Measurements from ENCODE around the gene IL1RL2.

IL1RL2 gene

DNA sequence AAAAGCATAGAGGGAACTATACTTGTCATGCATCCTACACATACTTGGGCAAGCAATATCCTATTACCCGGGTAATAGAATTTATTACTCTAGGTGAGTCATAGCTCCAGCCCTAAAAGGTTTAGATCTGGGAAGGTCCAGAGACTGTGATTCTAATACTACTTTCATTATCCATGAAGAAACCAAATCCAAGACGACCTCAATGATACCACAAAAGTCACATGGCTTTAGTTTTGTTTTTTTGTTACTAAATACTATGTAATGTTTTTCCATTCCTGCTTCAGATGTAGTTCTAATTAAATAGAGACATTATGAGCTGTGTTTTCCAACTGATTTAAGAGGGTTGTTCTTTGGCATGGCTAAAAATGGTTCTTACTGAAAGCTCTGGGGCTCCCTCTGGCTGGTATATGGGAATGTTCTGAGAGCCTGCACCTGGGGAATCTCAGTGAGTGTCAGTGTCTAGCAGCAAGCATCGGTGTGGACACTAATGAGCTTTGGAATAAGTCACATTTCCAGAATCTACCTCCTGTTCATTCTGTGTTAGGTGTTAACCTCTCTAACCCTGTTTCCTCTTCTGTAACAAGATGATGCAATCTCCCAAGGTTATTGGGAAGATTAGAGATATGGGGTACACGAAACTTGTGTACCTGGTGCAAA lies 20.5 kb upstream of the IL1RL2 start:
- no peak overlapping the region for H3K4me3 ChIP-seq (ENCODE audit: low read length)
- no peaks in the 10 kb centered on the region for H3K9me3 ChIP-seq (ENCODE audit: control insufficient read depth, low read length)
- peak; percentile 73 for DNase-seq (ENCODE audit: low read depth)
- H3K4me1 ChIP-seq (ENCODE audit: control insufficient read depth, insufficient read depth, low read length), result peaks cover 29% of the 10 kb centered on the region
- no peaks in the 10 kb centered on the region for H3K27me3 ChIP-seq (replicated peaks; ENCODE audit: control insufficient read depth, insufficient read depth, low read length)
- H3K36me3 ChIP-seq (ENCODE audit: control insufficient read depth, insufficient read depth, low read length, severe bottlenecking), result peaks cover 92% of the 10 kb centered on the region
- no peak overlapping the region for H3K9ac ChIP-seq (ENCODE audit: low read length)

GRCh38 chr2:102168026-102168771 lies 18.6 kb upstream of the IL1RL2 start:
- Histone ChIP-seq H3K9ac (ENCODE audit: low read length) (no peak overlapping the region), H3K4me3 (ENCODE audit: low read length) (no peak overlapping the region), H3K9me3 (ENCODE audit: control insufficient read depth, low read length) (no peaks in the 10 kb centered on the region), H3K27me3 (replicated peaks; ENCODE audit: control insufficient read depth, insufficient read depth, low read length) (no peaks in the 10 kb centered on the region), H3K4me1 (ENCODE audit: control insufficient read depth, insufficient read depth, low read length) (peaks cover 25% of the 10 kb centered on the region), H3K36me3 (ENCODE audit: control insufficient read depth, insufficient read depth, low read length, severe bottlenecking) (peaks cover 97% of the 10 kb centered on the region)
- no peak for DNase-seq (ENCODE audit: low read depth)

- Histone ChIP-seq H3K4me3 (ENCODE audit: low read length) (no peak overlapping the region), H3K9me3 (ENCODE audit: control insufficient read depth, low read length) (no peaks in the 10 kb centered on the region), H3K36me3 (ENCODE audit: control insufficient read depth, insufficient read depth, low read length, severe bottlenecking) (peaks cover 97% of the 10 kb centered on the region), H3K9ac (ENCODE audit: low read length) (no peak overlapping the region), H3K27me3 (replicated peaks; ENCODE audit: control insufficient read depth, insufficient read depth, low read length) (no peaks in the 10 kb centered on the region), H3K4me1 (ENCODE audit: control insufficient read depth, insufficient read depth, low read length) (no peaks in the 10 kb centered on the region)
- DNase-seq (ENCODE audit: low read depth), result no peak
Observed at GRCh38 chr2:102171946-102172345, 14.9 kb upstream of the IL1RL2 start.

DNA sequence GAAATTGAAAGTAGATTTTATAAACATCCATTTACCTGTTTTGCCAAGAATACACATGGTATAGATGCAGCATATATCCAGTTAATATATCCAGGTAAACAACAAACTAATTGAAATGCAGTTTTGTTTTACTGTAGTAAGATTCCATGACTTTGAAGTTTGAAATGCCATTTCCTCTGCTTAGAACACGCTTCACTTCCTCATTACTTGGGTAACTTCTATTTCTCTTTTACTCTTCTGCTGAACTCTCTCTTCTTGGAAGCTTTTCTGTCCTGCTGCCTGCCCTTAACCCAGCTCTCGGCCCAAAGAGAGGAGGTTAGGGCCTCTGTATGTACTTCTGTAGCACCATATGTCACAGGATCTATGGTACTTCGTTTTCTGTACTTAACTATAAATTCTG lies 14.1 kb upstream of the IL1RL2 start:
- H3K27me3 ChIP-seq (replicated peaks; ENCODE audit: control insufficient read depth, insufficient read depth, low read length), result no peaks in the 10 kb centered on the region
- H3K36me3 ChIP-seq (ENCODE audit: control insufficient read depth, insufficient read depth, low read length, severe bottlenecking), result peaks cover 100% of the 10 kb centered on the region
- H3K4me3 ChIP-seq (ENCODE audit: low read length), result no peak overlapping the region
- H3K4me1 ChIP-seq (ENCODE audit: control insufficient read depth, insufficient read depth, low read length), result no peaks in the 10 kb centered on the region
- H3K9ac ChIP-seq (ENCODE audit: low read length), result no peak overlapping the region
- no peak for DNase-seq (ENCODE audit: low read depth)
- no peaks in the 10 kb centered on the region for H3K9me3 ChIP-seq (ENCODE audit: control insufficient read depth, low read length)

DNA sequence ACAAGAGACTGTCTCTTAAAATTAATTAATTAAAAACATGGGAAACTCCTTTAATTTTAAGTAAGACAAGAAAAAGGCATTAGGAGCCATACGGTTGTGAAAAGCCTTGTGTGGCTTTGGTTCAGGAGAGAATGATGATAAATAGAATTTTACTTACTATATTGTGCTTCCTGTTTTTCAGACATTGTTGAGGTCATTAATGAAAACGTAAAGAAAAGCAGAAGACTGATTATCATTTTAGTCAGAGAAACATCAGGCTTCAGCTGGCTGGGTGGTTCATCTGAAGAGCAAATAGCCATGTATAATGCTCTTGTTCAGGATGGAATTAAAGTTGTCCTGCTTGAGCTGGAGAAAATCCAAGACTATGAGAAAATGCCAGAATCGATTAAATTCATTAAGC lies 10.7 kb upstream of the IL1RL2 start:
- no peaks in the 10 kb centered on the region for H3K27me3 ChIP-seq (replicated peaks; ENCODE audit: control insufficient read depth, insufficient read depth, low read length)
- no peak overlapping the region for H3K4me3 ChIP-seq (ENCODE audit: low read length)
- no peaks in the 10 kb centered on the region for H3K9me3 ChIP-seq (ENCODE audit: control insufficient read depth, low read length)
- peaks cover 16% of the 10 kb centered on the region for H3K4me1 ChIP-seq (ENCODE audit: control insufficient read depth, insufficient read depth, low read length)
- H3K9ac ChIP-seq (ENCODE audit: low read length), result no peak overlapping the region
- peaks cover 94% of the 10 kb centered on the region for H3K36me3 ChIP-seq (ENCODE audit: control insufficient read depth, insufficient read depth, low read length, severe bottlenecking)
- no peak for DNase-seq (ENCODE audit: low read depth)

DNA sequence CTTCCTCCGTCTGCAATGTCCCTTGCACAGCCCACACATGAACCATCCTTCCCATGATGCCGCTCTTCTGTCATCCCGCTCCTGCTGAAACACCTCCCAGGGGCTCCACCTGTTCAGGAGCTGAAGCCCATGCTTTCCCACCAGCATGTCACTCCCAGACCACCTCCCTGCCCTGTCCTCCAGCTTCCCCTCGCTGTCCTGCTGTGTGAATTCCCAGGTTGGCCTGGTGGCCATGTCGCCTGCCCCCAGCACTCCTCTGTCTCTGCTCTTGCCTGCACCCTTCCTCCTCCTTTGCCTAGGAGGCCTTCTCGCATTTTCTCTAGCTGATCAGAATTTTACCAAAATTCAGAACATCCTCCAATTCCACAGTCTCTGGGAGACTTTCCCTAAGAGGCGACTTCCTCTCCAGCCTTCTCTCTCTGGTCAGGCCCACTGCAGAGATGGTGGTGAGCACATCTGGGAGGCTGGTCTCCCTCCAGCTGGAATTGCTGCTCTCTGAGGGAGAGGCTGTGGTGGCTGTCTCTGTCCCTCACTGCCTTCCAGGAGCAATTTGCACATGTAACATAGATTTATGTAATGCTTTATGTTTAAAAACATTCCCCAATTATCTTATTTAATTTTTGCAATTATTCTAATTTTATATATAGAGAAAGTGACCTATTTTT lies 8.9 kb upstream of the IL1RL2 start:
- Histone ChIP-seq H3K9me3 (ENCODE audit: control insufficient read depth, low read length) (no peaks in the 10 kb centered on the region), H3K36me3 (ENCODE audit: control insufficient read depth, insufficient read depth, low read length, severe bottlenecking) (peaks cover 76% of the 10 kb centered on the region), H3K4me1 (ENCODE audit: control insufficient read depth, insufficient read depth, low read length) (peaks cover 27% of the 10 kb centered on the region), H3K4me3 (ENCODE audit: low read length) (no peak overlapping the region), H3K27me3 (replicated peaks; ENCODE audit: control insufficient read depth, insufficient read depth, low read length) (no peaks in the 10 kb centered on the region), H3K9ac (ENCODE audit: low read length) (no peak overlapping the region)
- DNase-seq (ENCODE audit: low read depth), result no peak

DNA sequence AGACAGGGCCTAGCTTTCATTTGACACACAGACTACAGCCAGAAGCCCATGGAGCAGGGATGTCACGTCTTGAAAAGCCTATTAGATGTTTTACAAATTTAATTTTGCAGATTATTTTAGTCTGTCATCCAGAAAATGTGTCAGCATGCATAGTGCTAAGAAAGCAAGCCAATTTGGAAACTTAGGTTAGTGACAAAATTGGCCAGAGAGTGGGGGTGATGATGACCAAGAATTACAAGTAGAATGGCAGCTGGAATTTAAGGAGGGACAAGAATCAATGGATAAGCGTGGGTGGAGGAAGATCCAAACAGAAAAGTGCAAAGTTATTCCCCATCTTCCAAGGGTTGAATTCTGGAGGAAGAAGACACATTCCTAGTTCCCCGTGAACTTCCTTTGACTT lies 7.8 kb upstream of the IL1RL2 start:
- peaks cover 27% of the 10 kb centered on the region for H3K4me1 ChIP-seq (ENCODE audit: control insufficient read depth, insufficient read depth, low read length)
- peak overlapping the region; percentile 0 for H3K9ac ChIP-seq (ENCODE audit: low read length)
- H3K36me3 ChIP-seq (ENCODE audit: control insufficient read depth, insufficient read depth, low read length, severe bottlenecking), result peaks cover 65% of the 10 kb centered on the region
- no peak for DNase-seq (ENCODE audit: low read depth)
- no peaks in the 10 kb centered on the region for H3K27me3 ChIP-seq (replicated peaks; ENCODE audit: control insufficient read depth, insufficient read depth, low read length)
- H3K9me3 ChIP-seq (ENCODE audit: control insufficient read depth, low read length), result no peaks in the 10 kb centered on the region
- no peak overlapping the region for H3K4me3 ChIP-seq (ENCODE audit: low read length)

- H3K36me3 ChIP-seq (ENCODE audit: control insufficient read depth, insufficient read depth, low read length, severe bottlenecking), result peaks cover 55% of the 10 kb centered on the region
- H3K4me1 ChIP-seq (ENCODE audit: control insufficient read depth, insufficient read depth, low read length), result peaks cover 31% of the 10 kb centered on the region
Observed at GRCh38 chr2:102179788-102180686, 6.8 kb upstream of the IL1RL2 start.

DNA sequence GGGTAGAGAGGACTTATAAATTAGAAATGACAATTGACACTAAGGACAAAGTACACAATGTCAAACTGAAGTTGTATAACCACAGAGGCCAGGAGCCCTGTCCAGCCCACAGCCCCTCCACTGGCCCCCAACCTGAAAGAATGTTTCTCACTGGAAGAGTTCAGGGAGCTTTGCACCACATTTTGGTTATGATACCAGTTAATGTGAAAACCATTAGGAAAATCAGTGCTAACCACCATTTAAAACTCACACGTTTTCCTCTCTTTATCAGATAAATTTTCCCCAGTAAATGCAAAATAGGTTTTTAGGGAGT lies 6.2 kb upstream of the IL1RL2 start:
- Histone ChIP-seq H3K36me3 (ENCODE audit: control insufficient read depth, insufficient read depth, low read length, severe bottlenecking) (peaks cover 49% of the 10 kb centered on the region), H3K4me3 (ENCODE audit: low read length) (no peak overlapping the region), H3K27me3 (replicated peaks; ENCODE audit: control insufficient read depth, insufficient read depth, low read length) (no peaks in the 10 kb centered on the region), H3K4me1 (ENCODE audit: control insufficient read depth, insufficient read depth, low read length) (peaks cover 33% of the 10 kb centered on the region), H3K9me3 (ENCODE audit: control insufficient read depth, low read length) (no peaks in the 10 kb centered on the region), H3K9ac (ENCODE audit: low read length) (no peak overlapping the region)
- no peak for DNase-seq (ENCODE audit: low read depth)

More at GRCh38 chr2:102179788-102180686, 6.8 kb upstream of the IL1RL2 start:
- Histone ChIP-seq H3K9me3 (ENCODE audit: control insufficient read depth, low read length) (no peaks in the 10 kb centered on the region), H3K9ac (ENCODE audit: low read length) (no peak overlapping the region), H3K4me3 (ENCODE audit: low read length) (no peak overlapping the region), H3K27me3 (replicated peaks; ENCODE audit: control insufficient read depth, insufficient read depth, low read length) (no peaks in the 10 kb centered on the region)
- no peak for DNase-seq (ENCODE audit: low read depth)

DNA sequence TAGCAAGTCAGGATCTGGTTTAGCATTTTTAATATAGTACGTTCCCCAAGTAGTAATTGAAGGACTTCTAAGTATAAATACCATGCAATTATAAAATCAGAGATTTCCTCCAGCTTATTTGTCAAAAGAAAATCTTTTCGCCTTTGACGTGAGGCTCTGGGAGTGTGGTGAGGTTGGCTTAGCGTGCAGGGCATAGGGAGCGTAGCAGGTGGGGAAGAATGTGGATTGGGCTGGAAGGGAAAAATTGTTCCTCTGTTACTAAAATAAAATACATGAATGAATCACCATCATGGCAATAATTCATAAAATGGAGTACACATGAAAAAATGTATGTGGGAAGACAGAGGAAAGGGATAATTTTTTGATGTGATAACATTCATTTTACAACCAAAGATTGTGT lies 5.4 kb upstream of the IL1RL2 start:
- peaks cover 33% of the 10 kb centered on the region for H3K4me1 ChIP-seq (ENCODE audit: control insufficient read depth, insufficient read depth, low read length)
- H3K36me3 ChIP-seq (ENCODE audit: control insufficient read depth, insufficient read depth, low read length, severe bottlenecking), result peaks cover 42% of the 10 kb centered on the region
- no peak for DNase-seq (ENCODE audit: low read depth)
- H3K4me3 ChIP-seq (ENCODE audit: low read length), result no peak overlapping the region
- no peak overlapping the region for H3K9ac ChIP-seq (ENCODE audit: low read length)
- H3K27me3 ChIP-seq (replicated peaks; ENCODE audit: control insufficient read depth, insufficient read depth, low read length), result no peaks in the 10 kb centered on the region
- no peaks in the 10 kb centered on the region for H3K9me3 ChIP-seq (ENCODE audit: control insufficient read depth, low read length)

Measured in adipocyte (in vitro differentiated cells).